ENCODE results near the gene CLTCL1.

CLTCL1 gene

DNA sequence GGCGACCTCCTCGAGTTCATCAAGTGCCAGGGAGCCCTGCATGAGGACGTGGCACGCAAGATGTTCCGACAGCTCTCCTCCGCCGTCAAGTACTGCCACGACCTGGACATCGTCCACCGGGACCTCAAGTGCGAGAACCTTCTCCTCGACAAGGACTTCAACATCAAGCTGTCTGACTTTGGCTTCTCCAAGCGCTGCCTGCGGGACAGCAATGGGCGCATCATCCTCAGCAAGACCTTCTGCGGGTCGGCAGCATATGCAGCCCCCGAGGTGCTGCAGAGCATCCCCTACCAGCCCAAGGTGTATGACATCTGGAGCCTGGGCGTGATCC, 159.9 kb downstream of the CLTCL1 start:
- DNase-seq (ENCODE audit: extremely low read depth, insufficient read length) = no peak
- Histone ChIP-seq H3K27me3 (replicated peaks; ENCODE audit: control insufficient read depth, insufficient read depth, low read length) (no peaks in the 10 kb centered on the region), H3K36me3 (ENCODE audit: control insufficient read depth, insufficient read depth, low read length) (peaks cover 22% of the 10 kb centered on the region), H3K4me3 (replicated peaks; ENCODE audit: low read depth, low read length) (no peak overlapping the region)
- TF ChIP-seq, protein P1, sequence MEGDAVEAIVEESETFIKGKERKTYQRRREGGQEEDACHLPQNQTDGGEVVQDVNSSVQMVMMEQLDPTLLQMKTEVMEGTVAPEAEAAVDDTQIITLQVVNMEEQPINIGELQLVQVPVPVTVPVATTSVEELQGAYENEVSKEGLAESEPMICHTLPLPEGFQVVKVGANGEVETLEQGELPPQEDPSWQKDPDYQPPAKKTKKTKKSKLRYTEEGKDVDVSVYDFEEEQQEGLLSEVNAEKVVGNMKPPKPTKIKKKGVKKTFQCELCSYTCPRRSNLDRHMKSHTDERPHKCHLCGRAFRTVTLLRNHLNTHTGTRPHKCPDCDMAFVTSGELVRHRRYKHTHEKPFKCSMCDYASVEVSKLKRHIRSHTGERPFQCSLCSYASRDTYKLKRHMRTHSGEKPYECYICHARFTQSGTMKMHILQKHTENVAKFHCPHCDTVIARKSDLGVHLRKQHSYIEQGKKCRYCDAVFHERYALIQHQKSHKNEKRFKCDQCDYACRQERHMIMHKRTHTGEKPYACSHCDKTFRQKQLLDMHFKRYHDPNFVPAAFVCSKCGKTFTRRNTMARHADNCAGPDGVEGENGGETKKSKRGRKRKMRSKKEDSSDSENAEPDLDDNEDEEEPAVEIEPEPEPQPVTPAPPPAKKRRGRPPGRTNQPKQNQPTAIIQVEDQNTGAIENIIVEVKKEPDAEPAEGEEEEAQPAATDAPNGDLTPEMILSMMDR (IDR thresholded peaks at IDR 0.05; ENCODE audit: insufficient read depth, low read length, poor library complexity, severe bottlenecking) = no peak

DNA sequence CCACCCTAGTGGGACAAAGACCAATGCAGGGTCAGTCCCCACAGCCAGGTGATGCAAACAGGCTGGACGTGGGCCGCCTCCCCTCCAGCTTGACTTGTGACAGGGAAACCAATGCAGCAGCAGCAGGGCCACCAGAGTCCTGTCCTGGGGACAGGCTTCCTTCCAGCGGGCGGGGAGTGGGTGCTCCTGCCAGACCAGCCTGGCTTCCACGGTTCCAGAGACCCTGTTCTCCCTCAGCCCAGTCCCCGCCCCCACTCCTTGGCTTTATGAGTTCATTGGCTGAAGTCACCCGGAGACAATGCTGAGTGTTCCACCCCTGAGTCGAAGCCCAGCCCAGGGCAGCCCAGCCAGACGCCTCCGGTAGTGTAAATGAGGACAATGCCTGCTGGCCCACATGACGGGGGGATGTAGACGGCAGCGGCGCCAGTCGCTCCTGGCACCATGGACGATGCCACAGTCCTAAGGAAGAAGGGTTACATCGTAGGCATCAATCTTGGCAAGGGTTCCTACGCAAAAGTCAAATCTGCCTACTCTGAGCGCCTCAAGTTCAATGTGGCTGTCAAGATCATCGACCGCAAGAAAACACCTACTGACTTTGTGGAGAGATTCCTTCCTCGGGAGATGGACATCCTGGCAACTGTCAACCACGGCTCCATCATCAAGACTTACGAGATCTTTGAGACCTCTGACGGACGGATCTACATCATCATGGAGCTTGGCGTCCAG, 160.4 kb downstream of the CLTCL1 start, which contains the start of gene TSSK2:
TSSK2 (plus strand) TSS at position 350 of the 726 bp plus-strand sequence; CDS start at position 442, 92 bp downstream.
- no peaks in the 10 kb centered on the region for H3K27me3 ChIP-seq (replicated peaks; ENCODE audit: control insufficient read depth, insufficient read depth, low read length)
- TF ChIP-seq, protein P1 (IDR thresholded peaks at IDR 0.05; ENCODE audit: insufficient read depth, low read length, poor library complexity, severe bottlenecking) = no peak
- no peak within 1 kb of the TSS for H3K4me3 ChIP-seq (replicated peaks; ENCODE audit: low read depth, low read length)
- no peak for DNase-seq (ENCODE audit: extremely low read depth, insufficient read length)
- H3K36me3 ChIP-seq (ENCODE audit: control insufficient read depth, insufficient read depth, low read length) = peaks cover 19% of the 10 kb centered on the region

DNA sequence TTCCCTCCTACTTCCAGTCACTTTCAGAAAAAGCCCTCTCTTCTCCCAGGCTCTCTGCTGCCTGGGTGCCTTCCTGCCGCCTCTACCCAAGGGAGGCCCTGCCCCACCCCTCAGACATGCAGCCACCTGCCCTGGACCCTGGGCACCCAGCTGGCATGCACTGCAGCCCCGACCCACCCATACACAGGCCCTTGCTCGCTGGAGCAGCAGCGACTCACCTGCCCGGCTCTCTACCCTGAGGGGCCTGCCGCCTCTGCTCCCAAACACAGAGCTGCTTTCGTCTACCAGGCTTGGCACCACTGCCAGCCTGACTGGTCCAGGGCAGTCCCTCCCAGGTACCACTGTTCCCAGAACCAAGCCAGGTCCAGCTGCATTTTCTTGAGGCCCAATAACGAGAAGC, 161.6 kb downstream of the CLTCL1 start:
- peaks cover 17% of the 10 kb centered on the region for H3K36me3 ChIP-seq (ENCODE audit: control insufficient read depth, insufficient read depth, low read length)
- TF ChIP-seq, protein P1 (IDR thresholded peaks at IDR 0.05; ENCODE audit: insufficient read depth, low read length, poor library complexity, severe bottlenecking) = no peak
- DNase-seq (ENCODE audit: extremely low read depth, insufficient read length) = no peak
- no peak overlapping the region for H3K4me3 ChIP-seq (replicated peaks; ENCODE audit: low read depth, low read length)
- no peaks in the 10 kb centered on the region for H3K27me3 ChIP-seq (replicated peaks; ENCODE audit: control insufficient read depth, insufficient read depth, low read length)

Data from GM06990 (cell line).